ENCODE data around the gene GPATCH4. TPM values are rescaled to one million over a fixed set of nuclear protein-coding genes. Genes with fewer than 3 reads are reported as not detected.

The GPATCH4 gene
- total RNA-seq, 1 experiment from 2014 or later: 44.4 TPM

DNA sequence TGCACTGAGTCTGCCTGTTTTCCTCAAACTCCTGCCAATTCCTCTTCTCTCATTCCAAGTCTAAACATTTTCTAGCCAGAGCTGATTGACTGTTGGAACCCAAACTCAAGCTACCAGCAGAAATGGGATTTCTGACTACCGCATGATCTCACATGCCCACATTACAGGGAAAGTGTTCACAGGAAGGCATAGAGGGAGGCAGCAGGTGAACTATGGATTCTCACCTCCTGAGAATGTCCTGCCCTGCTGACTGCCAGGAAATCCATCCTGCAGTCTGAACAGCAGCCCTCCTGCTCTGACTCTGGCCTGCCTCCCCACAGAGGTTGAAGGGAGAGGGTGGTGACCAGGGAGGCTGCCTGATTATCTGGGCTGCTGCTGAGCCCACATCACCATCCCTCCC lies 51.4 kb downstream of the GPATCH4 start:
- Histone ChIP-seq H3K4me1 (ENCODE audit: control insufficient read depth, insufficient read depth, low read length) (no peaks in the 10 kb centered on the region), H3K9me3 (ENCODE audit: control insufficient read depth, insufficient read depth, low read depth, low read length) (no peaks in the 10 kb centered on the region), H3K4me3 (ENCODE audit: low read depth in 2 of 2, low read length in 2 of 2) (no peak overlapping the region), H3K27ac (ENCODE audit: low read length) (no peak overlapping the region), H3K27me3 (ENCODE audit: control insufficient read depth, insufficient read depth, low read length) (no peaks in the 10 kb centered on the region), H3K36me3 (ENCODE audit: control insufficient read depth, insufficient read depth, low read length) (no peaks in the 10 kb centered on the region; the same call in 1 of the 2 replicates)
- TF ChIP-seq, protein P1, sequence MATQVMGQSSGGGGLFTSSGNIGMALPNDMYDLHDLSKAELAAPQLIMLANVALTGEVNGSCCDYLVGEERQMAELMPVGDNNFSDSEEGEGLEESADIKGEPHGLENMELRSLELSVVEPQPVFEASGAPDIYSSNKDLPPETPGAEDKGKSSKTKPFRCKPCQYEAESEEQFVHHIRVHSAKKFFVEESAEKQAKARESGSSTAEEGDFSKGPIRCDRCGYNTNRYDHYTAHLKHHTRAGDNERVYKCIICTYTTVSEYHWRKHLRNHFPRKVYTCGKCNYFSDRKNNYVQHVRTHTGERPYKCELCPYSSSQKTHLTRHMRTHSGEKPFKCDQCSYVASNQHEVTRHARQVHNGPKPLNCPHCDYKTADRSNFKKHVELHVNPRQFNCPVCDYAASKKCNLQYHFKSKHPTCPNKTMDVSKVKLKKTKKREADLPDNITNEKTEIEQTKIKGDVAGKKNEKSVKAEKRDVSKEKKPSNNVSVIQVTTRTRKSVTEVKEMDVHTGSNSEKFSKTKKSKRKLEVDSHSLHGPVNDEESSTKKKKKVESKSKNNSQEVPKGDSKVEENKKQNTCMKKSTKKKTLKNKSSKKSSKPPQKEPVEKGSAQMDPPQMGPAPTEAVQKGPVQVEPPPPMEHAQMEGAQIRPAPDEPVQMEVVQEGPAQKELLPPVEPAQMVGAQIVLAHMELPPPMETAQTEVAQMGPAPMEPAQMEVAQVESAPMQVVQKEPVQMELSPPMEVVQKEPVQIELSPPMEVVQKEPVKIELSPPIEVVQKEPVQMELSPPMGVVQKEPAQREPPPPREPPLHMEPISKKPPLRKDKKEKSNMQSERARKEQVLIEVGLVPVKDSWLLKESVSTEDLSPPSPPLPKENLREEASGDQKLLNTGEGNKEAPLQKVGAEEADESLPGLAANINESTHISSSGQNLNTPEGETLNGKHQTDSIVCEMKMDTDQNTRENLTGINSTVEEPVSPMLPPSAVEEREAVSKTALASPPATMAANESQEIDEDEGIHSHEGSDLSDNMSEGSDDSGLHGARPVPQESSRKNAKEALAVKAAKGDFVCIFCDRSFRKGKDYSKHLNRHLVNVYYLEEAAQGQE (IDR thresholded peaks at IDR 0.05; ENCODE audit: insufficient read depth in 1 of 2, low read depth in 2 of 2, low read length in 1 of 2): no peak
- TF ChIP-seq TCF7L2 (IDR thresholded peaks at IDR 0.05; ENCODE audit: low read depth, low read length) (no peak), SIN3A (IDR thresholded peaks at IDR 0.05; ENCODE audit: borderline replicate concordance, insufficient read depth, low read depth, low read length) (no peak), POLR2AphosphoS5 (IDR thresholded peaks at IDR 0.05; ENCODE audit: low read depth, low read length) (no peak), CTCF (IDR thresholded peaks at IDR 0.05) (no peak)
- in situ Hi-C loops (cut with HindIII; ENCODE audit: low pct_unique_long_range_greater_than_20kb, low sequenced_read_pairs): no loop called here
- no TSS peak for BruUV-seq (replicated peaks)
- DNase-seq (ENCODE audit: low read depth, low spot score) (no peak), ATAC-seq (no peak)
- CTCF ChIA-PET: interaction anchor here (0.9 kb wide), 1 partner anchor 60 kb away, joined by 4 read pairs; no protein-coding TSS in a partner anchor
- intact Hi-C loops (cut with micrococcal nuclease; ENCODE audit: unreplicated experiment): no loop called here
- POLR2A ChIA-PET: no interaction called here

GRCh38 chr1:156549390-156549789 lies 51.9 kb downstream of the GPATCH4 start:
- POLR2A ChIA-PET: no interaction called here
- CTCF ChIA-PET: no interaction called here
- no peaks in the 10 kb centered on the region for H3K9me3 ChIP-seq (ENCODE audit: control insufficient read depth, insufficient read depth, low read depth, low read length)
- no TSS peak for BruUV-seq (replicated peaks)
- no peaks in the 10 kb centered on the region for H3K4me1 ChIP-seq (ENCODE audit: control insufficient read depth, insufficient read depth, low read length)
- DNase-seq (ENCODE audit: low read depth, low spot score) (no peak), ATAC-seq (no peak)
- TF ChIP-seq CTCF (IDR thresholded peaks at IDR 0.05) (no peak), POLR2AphosphoS5 (IDR thresholded peaks at IDR 0.05; ENCODE audit: low read depth, low read length) (no peak), SIN3A (IDR thresholded peaks at IDR 0.05; ENCODE audit: borderline replicate concordance, insufficient read depth, low read depth, low read length) (no peak), TCF7L2 (IDR thresholded peaks at IDR 0.05; ENCODE audit: low read depth, low read length) (no peak)
- TF ChIP-seq, protein P1 (IDR thresholded peaks at IDR 0.05; ENCODE audit: insufficient read depth in 1 of 2, low read depth in 2 of 2, low read length in 1 of 2): no peak
- in situ Hi-C loops (cut with HindIII; ENCODE audit: low pct_unique_long_range_greater_than_20kb, low sequenced_read_pairs) (no loop called here), intact Hi-C loops (cut with micrococcal nuclease; ENCODE audit: unreplicated experiment) (no loop called here)
- H3K27me3 ChIP-seq (ENCODE audit: control insufficient read depth, insufficient read depth, low read length): no peaks in the 10 kb centered on the region
- H3K4me3 ChIP-seq (ENCODE audit: low read depth in 2 of 2, low read length in 2 of 2): no peak overlapping the region
- no peak overlapping the region for H3K27ac ChIP-seq (ENCODE audit: low read length)
- no peaks in the 10 kb centered on the region; the same call in 1 of the 2 replicates for H3K36me3 ChIP-seq (ENCODE audit: control insufficient read depth, insufficient read depth, low read length)

All from Panc1 (cell line).